Choroid plexus epithelial cell (primary cell): Measurements from ENCODE around the gene MED31.

Source experiments
- DNase-seq: peaks from one replicate; pipeline ENCODE4 v3.0.0-alpha.2; 2010; ENCODE audit warnings: low read depth
- H3K4me3 ChIP-seq: 2 replicates; pipeline ENCODE4 v1.5.1; 2011; ENCODE audit warnings: low read depth, mild to moderate bottlenecking, control low read depth, low read length, moderate library complexity
- CTCF ChIP-seq: conservative IDR thresholded peaks from 2 replicates; pipeline ENCODE4 v1.5.1; 2011; ENCODE audit warnings: low read depth, mild to moderate bottlenecking, control low read depth, inconsistent platforms, low read length, moderate library complexity

Gene MED31

GRCh38 chr17:6640536-6641246 is 10.7 kb downstream of the MED31 start, which contains the start of the genes KIAA0753 and TXNDC17:
KIAA0753 (minus strand) TSS chr17:6640711; CDS start chr17:6635103, 5,608 bp downstream.
TXNDC17 (plus strand) TSS chr17:6641060; CDS start chr17:6641083, 23 bp downstream.
- peak; percentile 90 for DNase-seq
- TF ChIP-seq CTCF, result no peak
- peak within 1 kb of the TSS; percentile 76 for H3K4me3 ChIP-seq

GRCh38 chr17:6639586-6640535 is 11.5 kb downstream of the MED31 start:
- DNase-seq, result peak; percentile 57
- H3K4me3 ChIP-seq, result peak overlapping the region; percentile 76
- TF ChIP-seq CTCF, result no peak

GRCh38 chr17:6639014-6639585 is 12.3 kb downstream of the MED31 start:
- no peak for DNase-seq
- no peak for TF ChIP-seq CTCF
- H3K4me3 ChIP-seq, result peak overlapping the region; percentile 76

GRCh38 chr17:6638046-6638908 is 13.1 kb downstream of the MED31 start:
- no peak overlapping the region for H3K4me3 ChIP-seq
- TF ChIP-seq CTCF, result no peak
- no peak for DNase-seq

- no peak overlapping the region for H3K4me3 ChIP-seq
- no peak for TF ChIP-seq CTCF
- no peak for DNase-seq
Measured at GRCh38 chr17:6637458-6637840, 14.0 kb downstream of the MED31 start.
